WTC11 (cell line): ENCODE results near the gene KCNK17. TPM values are rescaled to one million over a fixed set of nuclear protein-coding genes. Genes with fewer than 3 reads are reported as not detected.

ENCODE experiments used
- ATAC-seq: fragments of 200-7000 bp; cut with Tn5 transposase; 2 replicates; pipeline ENCODE4 v1.10.0; 2021; ENCODE audit warnings: mild to moderate bottlenecking, moderate library complexity
- CTCF ChIA-PET: fragments of 300-600 bp; sonication (Branson Sonifier 250); formaldehyde crosslinking; loops from one replicate; lab custom pipeline; 2021; ENCODE audit warnings: antibody characterized with exemption; lab: Charles Lee
- POLR2A ChIA-PET: fragments of 350-600 bp; sonication (Branson Sonifier 250); formaldehyde crosslinking; loops from one replicate; lab custom pipeline; 2021; ENCODE audit warnings: antibody characterized with exemption; lab: Charles Lee
- DNase-seq: peaks from one replicate; pipeline ENCODE4 v3.0.0; 2021; ENCODE audit warnings: low spot score
- H3K27ac Mint-ChIP-seq: 2 replicates; pipeline ENCODE4 v1.8.0; 2021; ENCODE audit warnings: mixed read lengths
- H3K27me3 Mint-ChIP-seq: 2 replicates; pipeline ENCODE4 v1.8.0; 2021; ENCODE audit warnings: low read depth, mild to moderate bottlenecking, moderate library complexity, mixed read lengths
- H3K36me3 Mint-ChIP-seq: 2 replicates; pipeline ENCODE4 v1.8.0; 2021; ENCODE audit warnings: mixed read lengths
- H3K4me1 Mint-ChIP-seq: 2 replicates; pipeline ENCODE4 v1.8.0; 2022; ENCODE audit warnings: mixed read lengths
- H3K4me3 Mint-ChIP-seq: 2 replicates; pipeline ENCODE4 v1.8.0; 2021; ENCODE audit warnings: mild to moderate bottlenecking, moderate library complexity, mixed read lengths
- H3K9me3 Mint-ChIP-seq: 2 replicates; pipeline ENCODE4 v1.8.0; 2021; ENCODE audit warnings: mixed read lengths
- CREM ChIP-seq: sonication (generic); formaldehyde crosslinking; IDR thresholded peaks from 2 replicates; pipeline ENCODE4 v1.8.1; 2022; ENCODE audit warnings: mild to moderate bottlenecking, missing genetic modification reagents, moderate library complexity
- ESRRA ChIP-seq: sonication (generic); formaldehyde crosslinking; IDR thresholded peaks from 2 replicates; pipeline ENCODE4 v1.8.1; 2022; ENCODE audit warnings: mild to moderate bottlenecking, missing genetic modification reagents, borderline replicate concordance
- GTF2I ChIP-seq: fragments of 250-450 bp; sonication (Bioruptor Pico); conservative IDR thresholded peaks from 2 replicates; pipeline ENCODE4 v1.4.0; 2021; ENCODE audit warnings: mild to moderate bottlenecking
- KAT7 ChIP-seq: sonication (generic); formaldehyde crosslinking; IDR thresholded peaks from 2 replicates; pipeline ENCODE4 v1.8.1; 2023; ENCODE audit warnings: missing genetic modification reagents, mild to moderate bottlenecking, borderline replicate concordance
- NR2C2 ChIP-seq: sonication (generic); formaldehyde crosslinking; IDR thresholded peaks from 2 replicates; pipeline ENCODE4 v1.8.0; 2022; ENCODE audit warnings: mild to moderate bottlenecking, missing genetic modification reagents
- ZNF121 ChIP-seq: sonication (generic); formaldehyde crosslinking; IDR thresholded peaks from 2 replicates; pipeline ENCODE4 v1.8.0; 2023; ENCODE audit warnings: missing genetic modification reagents
- total RNA-seq: library from RNA; stranded (reverse); gene quantifications from 3 replicates; pipeline ENCODE4 v1.2.3, GENCODE V29; 2021
- TF ChIP-seq, protein P1 (sequence below): fragments of 200-600 bp; IDR thresholded peaks from 2 replicates; pipeline ENCODE4 v1.8.0; 2022; ENCODE audit warnings: antibody characterized with exemption
- TF ChIP-seq, protein P2 (sequence below): sonication (generic); formaldehyde crosslinking; IDR thresholded peaks from 2 replicates; pipeline ENCODE4 v1.8.1; 2023; ENCODE audit warnings: mild to moderate bottlenecking, missing genetic modification reagents, moderate library complexity
- TF ChIP-seq, protein P3 (sequence below): sonication (generic); formaldehyde crosslinking; IDR thresholded peaks from 2 replicates; pipeline ENCODE4 v1.8.0; 2022; ENCODE audit warnings: mild to moderate bottlenecking, missing genetic modification reagents
- TF ChIP-seq, protein P4 (sequence below): sonication (generic); formaldehyde crosslinking; IDR thresholded peaks from 2 replicates; pipeline ENCODE4 v1.8.1; 2023; ENCODE audit warnings: mild to moderate bottlenecking, missing genetic modification reagents, moderate library complexity
- TF ChIP-seq, protein P5 (sequence below): fragments of 250-450 bp; sonication (Bioruptor Pico); IDR thresholded peaks from 2 replicates; pipeline ENCODE4 v1.8.0; 2021; ENCODE audit warnings: mild to moderate bottlenecking
- TF ChIP-seq, protein P6 (sequence below): fragments of 250-450 bp; sonication (Bioruptor Pico); IDR thresholded peaks from 2 replicates; pipeline ENCODE4 v2.1.2; 2022; ENCODE audit warnings: mild to moderate bottlenecking, moderate library complexity
- TF ChIP-seq, protein P7 (sequence below): fragments of 250-450 bp; sonication (Bioruptor Pico); conservative IDR thresholded peaks from 2 replicates; pipeline ENCODE4 v1.9.0; 2021; ENCODE audit warnings: mild to moderate bottlenecking
- TF ChIP-seq, protein P8 (sequence below): sonication (generic); formaldehyde crosslinking; IDR thresholded peaks from 2 replicates; pipeline ENCODE4 v1.8.1; 2022; ENCODE audit warnings: mild to moderate bottlenecking, missing genetic modification reagents, moderate library complexity, borderline replicate concordance
- TF ChIP-seq, protein P9 (sequence below): sonication (generic); formaldehyde crosslinking; IDR thresholded peaks from 2 replicates; pipeline ENCODE4 v1.8.1; 2023; ENCODE audit warnings: mild to moderate bottlenecking, missing genetic modification reagents, borderline replicate concordance

The KCNK17 gene
- total RNA-seq, 1 experiment from 2014 or later = 2.1 TPM

DNA sequence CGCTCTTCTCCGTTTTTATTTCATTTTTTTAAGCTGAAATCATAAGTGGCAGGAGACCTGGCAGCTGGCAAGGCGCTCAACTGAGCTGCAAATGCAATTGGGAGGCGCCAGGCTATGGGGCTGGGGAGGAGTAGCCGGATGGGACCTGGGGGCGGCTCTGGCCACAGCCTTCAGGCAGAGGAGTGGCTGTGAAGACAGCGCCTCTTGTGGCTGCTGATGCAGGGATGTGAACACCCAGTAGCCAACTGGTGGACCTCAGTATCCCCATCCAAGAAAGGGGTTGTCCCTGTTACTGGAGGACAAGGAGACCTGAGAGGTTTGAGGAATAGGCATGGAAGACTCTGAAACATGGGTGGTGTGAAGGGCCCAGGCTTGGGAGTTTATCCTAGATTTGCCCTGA is 12.6 kb downstream of the KCNK17 start:
- Mint-ChIP-seq H3K4me1 (peaks cover 22% of the 10 kb centered on the region), H3K36me3 (no peaks in the 10 kb centered on the region), H3K27me3 (no peaks in the 10 kb centered on the region; the same call in 1 of the 2 replicates), H3K9me3 (no peaks in the 10 kb centered on the region), H3K27ac (no peak overlapping the region), H3K4me3 (no peak overlapping the region)
- TF ChIP-seq, protein P1, sequence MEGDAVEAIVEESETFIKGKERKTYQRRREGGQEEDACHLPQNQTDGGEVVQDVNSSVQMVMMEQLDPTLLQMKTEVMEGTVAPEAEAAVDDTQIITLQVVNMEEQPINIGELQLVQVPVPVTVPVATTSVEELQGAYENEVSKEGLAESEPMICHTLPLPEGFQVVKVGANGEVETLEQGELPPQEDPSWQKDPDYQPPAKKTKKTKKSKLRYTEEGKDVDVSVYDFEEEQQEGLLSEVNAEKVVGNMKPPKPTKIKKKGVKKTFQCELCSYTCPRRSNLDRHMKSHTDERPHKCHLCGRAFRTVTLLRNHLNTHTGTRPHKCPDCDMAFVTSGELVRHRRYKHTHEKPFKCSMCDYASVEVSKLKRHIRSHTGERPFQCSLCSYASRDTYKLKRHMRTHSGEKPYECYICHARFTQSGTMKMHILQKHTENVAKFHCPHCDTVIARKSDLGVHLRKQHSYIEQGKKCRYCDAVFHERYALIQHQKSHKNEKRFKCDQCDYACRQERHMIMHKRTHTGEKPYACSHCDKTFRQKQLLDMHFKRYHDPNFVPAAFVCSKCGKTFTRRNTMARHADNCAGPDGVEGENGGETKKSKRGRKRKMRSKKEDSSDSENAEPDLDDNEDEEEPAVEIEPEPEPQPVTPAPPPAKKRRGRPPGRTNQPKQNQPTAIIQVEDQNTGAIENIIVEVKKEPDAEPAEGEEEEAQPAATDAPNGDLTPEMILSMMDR = peak; percentile 56
- TF ChIP-seq ESRRA (CRISPR knock-in tag) (no peak), GTF2I (CRISPR knock-in tag) (peak; percentile 89)
- ATAC-seq (peak; percentile 77), DNase-seq (peak; percentile 83)
- ChIA-PET POLR2A (interaction anchor here (0.7 kb wide), 1 partner anchor 66 kb away, joined by 5 read pairs; no protein-coding TSS in a partner anchor), CTCF (interaction anchor here (0.6 to 8.4 kb wide), 36 partner anchors 9 to 305 kb away, joined by 3 to 214 read pairs (median 8); partner anchors contain the start of genes KCNK17 and KCNK5)

DNA sequence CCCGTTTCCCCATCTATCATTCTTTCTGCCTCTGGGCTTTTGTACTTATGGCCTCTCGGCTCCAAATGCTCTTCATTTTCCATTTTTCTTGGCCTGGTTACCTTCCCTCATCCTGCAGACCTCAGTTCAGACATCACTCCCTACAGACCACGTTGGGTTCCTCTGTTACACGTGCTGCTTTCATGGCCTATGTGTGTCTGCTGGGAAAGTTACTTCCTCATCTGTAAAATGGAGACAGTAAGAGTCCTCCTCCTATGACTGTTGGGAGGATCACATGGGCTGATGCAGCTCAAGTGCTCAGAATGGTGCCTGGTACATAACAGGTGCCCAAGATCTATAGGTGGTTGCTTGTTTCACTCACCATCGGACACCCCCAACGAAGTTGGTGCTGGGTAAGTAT is 13.5 kb downstream of the KCNK17 start:
- Mint-ChIP-seq H3K27me3 (no peaks in the 10 kb centered on the region; the same call in 1 of the 2 replicates), H3K9me3 (no peaks in the 10 kb centered on the region), H3K27ac (no peak overlapping the region), H3K36me3 (no peaks in the 10 kb centered on the region), H3K4me1 (peaks cover 24% of the 10 kb centered on the region), H3K4me3 (no peak overlapping the region)
- ATAC-seq = no peak
- no peak for DNase-seq
- ChIA-PET POLR2A (interaction anchor here (0.7 kb wide), 1 partner anchor 65 kb away, joined by 5 read pairs; no protein-coding TSS in a partner anchor), CTCF (interaction anchor here (0.7 to 8.4 kb wide), 26 partner anchors 10 to 304 kb away, joined by 3 to 214 read pairs (median 16); partner anchors contain the start of genes KCNK17 and KCNK5)
- TF ChIP-seq, protein P1 = no peak
- TF ChIP-seq, protein P2, sequence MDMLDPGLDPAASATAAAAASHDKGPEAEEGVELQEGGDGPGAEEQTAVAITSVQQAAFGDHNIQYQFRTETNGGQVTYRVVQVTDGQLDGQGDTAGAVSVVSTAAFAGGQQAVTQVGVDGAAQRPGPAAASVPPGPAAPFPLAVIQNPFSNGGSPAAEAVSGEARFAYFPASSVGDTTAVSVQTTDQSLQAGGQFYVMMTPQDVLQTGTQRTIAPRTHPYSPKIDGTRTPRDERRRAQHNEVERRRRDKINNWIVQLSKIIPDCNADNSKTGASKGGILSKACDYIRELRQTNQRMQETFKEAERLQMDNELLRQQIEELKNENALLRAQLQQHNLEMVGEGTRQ (CRISPR knock-in tag) = no peak
- TF ChIP-seq, protein P3, sequence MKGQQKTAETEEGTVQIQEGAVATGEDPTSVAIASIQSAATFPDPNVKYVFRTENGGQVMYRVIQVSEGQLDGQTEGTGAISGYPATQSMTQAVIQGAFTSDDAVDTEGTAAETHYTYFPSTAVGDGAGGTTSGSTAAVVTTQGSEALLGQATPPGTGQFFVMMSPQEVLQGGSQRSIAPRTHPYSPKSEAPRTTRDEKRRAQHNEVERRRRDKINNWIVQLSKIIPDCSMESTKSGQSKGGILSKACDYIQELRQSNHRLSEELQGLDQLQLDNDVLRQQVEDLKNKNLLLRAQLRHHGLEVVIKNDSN (CRISPR knock-in tag) = no peak
- TF ChIP-seq ZNF121 = no peak
- no peak for TF ChIP-seq NR2C2
- TF ChIP-seq, protein P4, sequence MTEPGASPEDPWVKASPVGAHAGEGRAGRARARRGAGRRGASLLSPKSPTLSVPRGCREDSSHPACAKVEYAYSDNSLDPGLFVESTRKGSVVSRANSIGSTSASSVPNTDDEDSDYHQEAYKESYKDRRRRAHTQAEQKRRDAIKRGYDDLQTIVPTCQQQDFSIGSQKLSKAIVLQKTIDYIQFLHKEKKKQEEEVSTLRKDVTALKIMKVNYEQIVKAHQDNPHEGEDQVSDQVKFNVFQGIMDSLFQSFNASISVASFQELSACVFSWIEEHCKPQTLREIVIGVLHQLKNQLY (CRISPR knock-in tag) = no peak
- TF ChIP-seq, protein P5, sequence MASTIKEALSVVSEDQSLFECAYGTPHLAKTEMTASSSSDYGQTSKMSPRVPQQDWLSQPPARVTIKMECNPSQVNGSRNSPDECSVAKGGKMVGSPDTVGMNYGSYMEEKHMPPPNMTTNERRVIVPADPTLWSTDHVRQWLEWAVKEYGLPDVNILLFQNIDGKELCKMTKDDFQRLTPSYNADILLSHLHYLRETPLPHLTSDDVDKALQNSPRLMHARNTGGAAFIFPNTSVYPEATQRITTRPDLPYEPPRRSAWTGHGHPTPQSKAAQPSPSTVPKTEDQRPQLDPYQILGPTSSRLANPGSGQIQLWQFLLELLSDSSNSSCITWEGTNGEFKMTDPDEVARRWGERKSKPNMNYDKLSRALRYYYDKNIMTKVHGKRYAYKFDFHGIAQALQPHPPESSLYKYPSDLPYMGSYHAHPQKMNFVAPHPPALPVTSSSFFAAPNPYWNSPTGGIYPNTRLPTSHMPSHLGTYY (CRISPR knock-in tag) = no peak
- TF ChIP-seq, protein P6, sequence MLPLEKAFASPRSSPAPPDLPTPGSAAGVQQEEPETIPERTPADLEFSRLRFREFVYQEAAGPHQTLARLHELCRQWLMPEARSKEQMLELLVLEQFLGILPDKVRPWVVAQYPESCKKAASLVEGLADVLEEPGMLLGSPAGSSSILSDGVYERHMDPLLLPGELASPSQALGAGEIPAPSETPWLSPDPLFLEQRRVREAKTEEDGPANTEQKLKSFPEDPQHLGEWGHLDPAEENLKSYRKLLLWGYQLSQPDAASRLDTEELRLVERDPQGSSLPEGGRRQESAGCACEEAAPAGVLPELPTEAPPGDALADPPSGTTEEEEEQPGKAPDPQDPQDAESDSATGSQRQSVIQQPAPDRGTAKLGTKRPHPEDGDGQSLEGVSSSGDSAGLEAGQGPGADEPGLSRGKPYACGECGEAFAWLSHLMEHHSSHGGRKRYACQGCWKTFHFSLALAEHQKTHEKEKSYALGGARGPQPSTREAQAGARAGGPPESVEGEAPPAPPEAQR (CRISPR knock-in tag) = no peak
- TF ChIP-seq, protein P7, sequence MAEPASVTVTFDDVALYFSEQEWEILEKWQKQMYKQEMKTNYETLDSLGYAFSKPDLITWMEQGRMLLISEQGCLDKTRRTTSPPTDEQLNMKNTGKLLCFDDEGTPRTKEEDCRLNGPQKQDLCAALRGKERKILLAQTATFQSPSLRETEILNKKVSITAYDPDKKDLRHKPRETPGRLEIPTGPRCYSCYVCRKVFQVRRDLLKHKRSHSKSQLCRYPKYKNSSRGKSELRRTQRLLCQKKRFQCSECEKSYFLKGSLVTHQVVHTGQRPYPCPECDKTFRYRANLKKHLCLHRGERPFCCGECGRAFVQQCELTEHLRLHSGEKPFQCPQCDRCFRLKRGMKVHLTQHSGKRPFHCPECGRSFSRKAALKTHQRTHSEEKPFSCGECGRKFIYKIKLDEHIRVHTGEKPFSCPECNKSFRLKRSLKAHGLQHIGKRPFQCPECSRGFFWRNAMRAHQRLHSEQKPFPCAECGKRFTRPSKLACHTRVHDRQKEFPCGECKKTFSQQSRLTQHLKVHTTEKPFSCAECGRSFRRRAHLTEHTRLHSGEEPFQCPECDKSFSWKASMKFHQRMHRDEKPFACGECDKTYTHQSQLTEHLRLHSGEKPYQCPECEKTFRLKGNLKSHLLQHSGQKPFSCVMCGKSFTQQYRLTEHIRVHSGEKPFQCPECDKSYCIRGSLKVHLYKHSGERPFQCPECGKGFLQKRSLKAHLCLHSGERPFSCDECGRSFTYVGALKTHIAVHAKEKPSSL (CRISPR knock-in tag) = no peak
- no peak for TF ChIP-seq KAT7
- TF ChIP-seq, protein P8, sequence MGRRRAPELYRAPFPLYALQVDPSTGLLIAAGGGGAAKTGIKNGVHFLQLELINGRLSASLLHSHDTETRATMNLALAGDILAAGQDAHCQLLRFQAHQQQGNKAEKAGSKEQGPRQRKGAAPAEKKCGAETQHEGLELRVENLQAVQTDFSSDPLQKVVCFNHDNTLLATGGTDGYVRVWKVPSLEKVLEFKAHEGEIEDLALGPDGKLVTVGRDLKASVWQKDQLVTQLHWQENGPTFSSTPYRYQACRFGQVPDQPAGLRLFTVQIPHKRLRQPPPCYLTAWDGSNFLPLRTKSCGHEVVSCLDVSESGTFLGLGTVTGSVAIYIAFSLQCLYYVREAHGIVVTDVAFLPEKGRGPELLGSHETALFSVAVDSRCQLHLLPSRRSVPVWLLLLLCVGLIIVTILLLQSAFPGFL (CRISPR knock-in tag) = no peak
- TF ChIP-seq, protein P9, sequence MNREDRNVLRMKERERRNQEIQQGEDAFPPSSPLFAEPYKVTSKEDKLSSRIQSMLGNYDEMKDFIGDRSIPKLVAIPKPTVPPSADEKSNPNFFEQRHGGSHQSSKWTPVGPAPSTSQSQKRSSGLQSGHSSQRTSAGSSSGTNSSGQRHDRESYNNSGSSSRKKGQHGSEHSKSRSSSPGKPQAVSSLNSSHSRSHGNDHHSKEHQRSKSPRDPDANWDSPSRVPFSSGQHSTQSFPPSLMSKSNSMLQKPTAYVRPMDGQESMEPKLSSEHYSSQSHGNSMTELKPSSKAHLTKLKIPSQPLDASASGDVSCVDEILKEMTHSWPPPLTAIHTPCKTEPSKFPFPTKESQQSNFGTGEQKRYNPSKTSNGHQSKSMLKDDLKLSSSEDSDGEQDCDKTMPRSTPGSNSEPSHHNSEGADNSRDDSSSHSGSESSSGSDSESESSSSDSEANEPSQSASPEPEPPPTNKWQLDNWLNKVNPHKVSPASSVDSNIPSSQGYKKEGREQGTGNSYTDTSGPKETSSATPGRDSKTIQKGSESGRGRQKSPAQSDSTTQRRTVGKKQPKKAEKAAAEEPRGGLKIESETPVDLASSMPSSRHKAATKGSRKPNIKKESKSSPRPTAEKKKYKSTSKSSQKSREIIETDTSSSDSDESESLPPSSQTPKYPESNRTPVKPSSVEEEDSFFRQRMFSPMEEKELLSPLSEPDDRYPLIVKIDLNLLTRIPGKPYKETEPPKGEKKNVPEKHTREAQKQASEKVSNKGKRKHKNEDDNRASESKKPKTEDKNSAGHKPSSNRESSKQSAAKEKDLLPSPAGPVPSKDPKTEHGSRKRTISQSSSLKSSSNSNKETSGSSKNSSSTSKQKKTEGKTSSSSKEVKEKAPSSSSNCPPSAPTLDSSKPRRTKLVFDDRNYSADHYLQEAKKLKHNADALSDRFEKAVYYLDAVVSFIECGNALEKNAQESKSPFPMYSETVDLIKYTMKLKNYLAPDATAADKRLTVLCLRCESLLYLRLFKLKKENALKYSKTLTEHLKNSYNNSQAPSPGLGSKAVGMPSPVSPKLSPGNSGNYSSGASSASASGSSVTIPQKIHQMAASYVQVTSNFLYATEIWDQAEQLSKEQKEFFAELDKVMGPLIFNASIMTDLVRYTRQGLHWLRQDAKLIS = no peak
- no peak for TF ChIP-seq CREM (CRISPR knock-in tag)
